HUES64 (cell line): Measurements from ENCODE around the gene RAB7A.
"Not testable (repeated sequence)": the region's sequence is repeated elsewhere in the genome, so short reads cannot be mapped to it uniquely, and the experiment has no call there.

ENCODE experiments used
- H3K27ac ChIP-seq: 2 replicates; pipeline ENCODE4 v1.7.0; 2013; ENCODE audit warnings: low read depth, low read length, inconsistent platforms
- H3K27me3 ChIP-seq: 2 replicates; pipeline ENCODE4 v1.6.1; 2013; ENCODE audit warnings: mild to moderate bottlenecking, low read length; ENCODE audit not compliant: insufficient read depth
- H3K36me3 ChIP-seq: 2 replicates; pipeline ENCODE4 v1.6.1; 2013; ENCODE audit warnings: mild to moderate bottlenecking, low read length; ENCODE audit not compliant: insufficient read depth
- H3K4me1 ChIP-seq: 2 replicates; pipeline ENCODE4 v1.6.1; 2013; ENCODE audit warnings: mild to moderate bottlenecking, low read length, moderate library complexity; ENCODE audit not compliant: insufficient read depth
- H3K4me3 ChIP-seq: 2 replicates; pipeline ENCODE4 v1.5.1; 2013; ENCODE audit warnings: mild to moderate bottlenecking, low read length, moderate library complexity
- H3K9ac ChIP-seq: 2 replicates; pipeline ENCODE4 v1.6.1; 2013; ENCODE audit warnings: mild to moderate bottlenecking, low read depth, low read length
- H3K9me3 ChIP-seq: 2 replicates; pipeline ENCODE4 v1.6.1; 2013; ENCODE audit warnings: low read depth, low read length; ENCODE audit not compliant: insufficient read depth
- WGBS: fragments of 150-250, 120-280 bp; methylation state at CpG from one replicate; pipeline ENCODE4 v1.1.7; 2013; ENCODE audit warnings: missing lambda C conversion rate; 5-methylcytosine and 5-hydroxymethylcytosine counted together

RAB7A gene

GRCh38 chr3:128824132-128824850, 98.3 kb downstream of the RAB7A start:
- Histone ChIP-seq H3K27me3 (no peaks in the 10 kb centered on the region), H3K9ac (no peak overlapping the region), H3K27ac (no peak overlapping the region), H3K4me1 (no peaks in the 10 kb centered on the region), H3K36me3 (peaks cover 2% of the 10 kb centered on the region), H3K9me3 (no peaks in the 10 kb centered on the region), H3K4me3 (no peak overlapping the region)
- WGBS: 94% methylated on average over 10 of the region's 10 CpGs

DNA sequence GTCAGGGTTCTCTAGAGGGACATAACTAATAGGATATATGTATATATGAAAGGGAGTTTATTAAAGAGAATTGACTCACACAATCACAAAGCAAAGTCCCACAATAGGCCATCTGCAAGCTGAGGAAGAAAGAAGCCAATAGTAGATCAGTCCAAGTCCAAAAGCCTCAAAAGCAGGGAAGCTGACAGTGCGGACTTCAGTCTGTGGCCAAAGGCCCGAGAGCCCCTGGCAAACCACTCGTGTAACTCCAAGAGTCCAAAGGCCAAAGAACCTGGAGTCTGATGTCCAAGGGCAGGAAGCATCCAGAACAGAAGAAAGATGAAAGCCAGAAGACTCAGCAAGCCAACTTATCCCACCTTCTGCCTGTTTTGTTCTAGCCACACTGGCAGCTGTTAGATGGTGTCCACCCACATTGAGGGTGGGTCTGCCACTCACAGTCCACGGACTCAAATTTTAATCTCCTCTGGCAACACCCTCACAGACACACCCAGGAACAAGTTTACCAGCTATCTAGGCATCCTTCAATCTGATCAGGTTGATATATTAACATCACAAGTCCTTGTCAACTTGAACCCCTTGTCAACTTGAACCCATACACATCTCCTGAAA, 99.2 kb downstream of the RAB7A start:
- no peak overlapping the region for H3K4me3 ChIP-seq
- H3K27ac ChIP-seq: no peak overlapping the region
- H3K9ac ChIP-seq: no peak overlapping the region
- no peaks in the 10 kb centered on the region for H3K27me3 ChIP-seq
- no peaks in the 10 kb centered on the region for H3K36me3 ChIP-seq
- 95% methylated on average over 4 of the region's 4 CpGs for WGBS
- no peaks in the 10 kb centered on the region for H3K4me1 ChIP-seq
- H3K9me3 ChIP-seq: no peaks in the 10 kb centered on the region

GRCh38 chr3:128829087-128829486, 103.1 kb downstream of the RAB7A start:
- WGBS: 90% methylated on average over 9 of the region's 9 CpGs
- H3K36me3 ChIP-seq, H3K27me3 ChIP-seq, H3K4me3 ChIP-seq, H3K4me1 ChIP-seq, H3K9me3 ChIP-seq, H3K9ac ChIP-seq, H3K27ac ChIP-seq: not testable (repeated sequence)

DNA sequence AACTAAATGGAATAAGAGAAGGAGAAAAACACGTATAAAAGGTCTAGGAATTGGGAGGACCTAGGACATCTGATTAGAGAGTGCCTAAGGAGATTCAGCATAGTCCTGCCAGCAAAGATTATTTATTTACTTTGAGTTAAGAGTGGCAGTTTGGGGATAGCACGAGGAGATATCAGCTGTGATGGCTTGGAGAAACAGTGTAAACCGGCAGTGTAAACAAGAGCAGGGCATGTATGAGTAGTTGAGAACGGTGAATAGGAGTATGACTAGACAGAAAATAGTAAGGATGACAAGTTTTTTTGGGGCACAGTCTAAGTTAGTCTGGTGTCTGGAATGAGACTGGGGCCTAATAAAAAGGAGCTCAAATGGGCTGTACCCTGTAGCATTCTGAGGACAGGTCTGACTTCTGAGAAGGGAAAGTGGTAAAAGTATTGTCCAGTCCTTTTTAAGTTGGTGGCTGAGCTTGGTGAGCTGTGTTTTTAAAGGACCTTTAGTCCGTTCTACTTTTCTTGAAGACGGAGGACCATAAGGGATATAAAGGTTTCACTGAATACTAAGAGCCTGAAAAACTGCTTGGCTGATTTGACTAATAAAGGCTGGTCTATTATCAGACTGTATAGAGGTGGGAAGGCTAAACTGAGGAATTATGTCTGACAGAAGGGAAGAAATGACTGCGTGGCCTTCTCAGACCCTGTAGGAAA, 104.1 kb downstream of the RAB7A start:
- H3K9me3 ChIP-seq, H3K4me1 ChIP-seq, H3K27me3 ChIP-seq, H3K9ac ChIP-seq, H3K4me3 ChIP-seq, H3K36me3 ChIP-seq, H3K27ac ChIP-seq: not testable (repeated sequence)
- 86% methylated on average over 7 of the region's 7 CpGs for WGBS

- not testable (repeated sequence) for H3K36me3 ChIP-seq, H3K9ac ChIP-seq, H3K27me3 ChIP-seq, H3K4me3 ChIP-seq, H3K4me1 ChIP-seq, H3K9me3 ChIP-seq, H3K27ac ChIP-seq
- WGBS: 87% methylated on average over 5 of the region's 5 CpGs
Measured at GRCh38 chr3:128830762-128831161, 104.8 kb downstream of the RAB7A start.

GRCh38 chr3:128832979-128833378, 107.0 kb downstream of the RAB7A start:
- H3K27ac ChIP-seq, H3K9ac ChIP-seq, H3K4me3 ChIP-seq, H3K36me3 ChIP-seq, H3K27me3 ChIP-seq, H3K9me3 ChIP-seq, H3K4me1 ChIP-seq: not testable (repeated sequence)
- 76% methylated on average over 5 of the region's 5 CpGs for WGBS

DNA sequence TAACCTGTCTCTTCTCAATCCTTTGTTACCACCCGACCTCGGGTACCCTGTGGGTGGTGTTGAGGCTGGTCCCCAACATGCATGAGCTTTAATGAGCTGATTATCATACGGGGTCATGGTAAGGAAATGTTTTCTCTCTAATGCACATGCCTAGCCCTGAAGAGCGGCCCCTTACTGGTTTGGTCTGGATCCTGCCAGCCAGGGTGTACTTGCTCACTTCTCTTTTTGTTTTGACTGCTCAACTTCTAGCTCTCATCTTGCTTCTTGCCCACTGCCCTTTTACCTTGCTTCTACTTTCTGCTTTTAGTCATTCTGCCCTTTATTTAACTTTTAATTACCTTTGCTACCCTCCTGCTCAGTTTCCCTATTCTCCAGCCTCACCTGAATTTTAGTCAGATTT, 109.1 kb downstream of the RAB7A start:
- Histone ChIP-seq H3K9ac (no peak overlapping the region), H3K27me3 (no peaks in the 10 kb centered on the region), H3K9me3 (no peaks in the 10 kb centered on the region), H3K36me3 (no peaks in the 10 kb centered on the region), H3K27ac (no peak overlapping the region), H3K4me1 (no peaks in the 10 kb centered on the region), H3K4me3 (no peak overlapping the region)
- WGBS: 95% methylated on average over 4 of the region's 4 CpGs

GRCh38 chr3:128841926-128842920, 116.2 kb downstream of the RAB7A start:
- Histone ChIP-seq H3K4me3 (no peak overlapping the region), H3K9ac (no peak overlapping the region), H3K9me3 (peaks cover 5% of the 10 kb centered on the region; the same call in 1 of the 2 replicates), H3K27ac (no peak overlapping the region), H3K27me3 (no peaks in the 10 kb centered on the region), H3K36me3 (no peaks in the 10 kb centered on the region), H3K4me1 (peaks cover 3% of the 10 kb centered on the region; the same call in 1 of the 2 replicates)
- 89% methylated on average over 9 of the region's 10 CpGs for WGBS

GRCh38 chr3:128844502-128844901, 118.5 kb downstream of the RAB7A start:
- whole genome bisulfite sequencing: 92% methylated on average over 6 of the region's 6 CpGs
- H3K27me3 ChIP-seq: no peaks in the 10 kb centered on the region
- H3K9ac ChIP-seq: no peak overlapping the region
- H3K4me1 ChIP-seq: peaks cover 3% of the 10 kb centered on the region; the same call in 1 of the 2 replicates
- peaks cover 5% of the 10 kb centered on the region; the same call in 1 of the 2 replicates for H3K9me3 ChIP-seq
- no peak overlapping the region for H3K27ac ChIP-seq
- no peak overlapping the region for H3K4me3 ChIP-seq
- no peaks in the 10 kb centered on the region for H3K36me3 ChIP-seq

GRCh38 chr3:128845119-128845777, 119.3 kb downstream of the RAB7A start:
- WGBS: 43% methylated on average over 14 of the region's 14 CpGs
- Histone ChIP-seq H3K9me3 (peaks cover 5% of the 10 kb centered on the region; the same call in 1 of the 2 replicates), H3K27me3 (no peaks in the 10 kb centered on the region), H3K4me1 (peaks cover 3% of the 10 kb centered on the region; the same call in 1 of the 2 replicates), H3K9ac (no peak overlapping the region), H3K36me3 (no peaks in the 10 kb centered on the region), H3K4me3 (peak overlapping the region; percentile 33), H3K27ac (no peak overlapping the region)
